ENCODE data around the gene USP20.

The USP20 gene

GRCh38 chr9:129874261-129875101 lies 39.2 kb downstream of the USP20 start:
- no peak for TF ChIP-seq CTCF (IDR thresholded peaks at IDR 0.05)

GRCh38 chr9:129875181-129875611 lies 39.9 kb downstream of the USP20 start:
- no peak for TF ChIP-seq CTCF (IDR thresholded peaks at IDR 0.05)

- no peak for TF ChIP-seq CTCF (IDR thresholded peaks at IDR 0.05)
Measured at GRCh38 chr9:129875687-129876395, 40.6 kb downstream of the USP20 start.

- no peak for TF ChIP-seq CTCF (IDR thresholded peaks at IDR 0.05)
Measured at GRCh38 chr9:129876815-129877214, 41.6 kb downstream of the USP20 start.

GRCh38 chr9:129878291-129878690 lies 43.0 kb downstream of the USP20 start:
- TF ChIP-seq CTCF (IDR thresholded peaks at IDR 0.05): no peak

GRCh38 chr9:129879103-129879699 lies 43.9 kb downstream of the USP20 start:
- no peak for TF ChIP-seq CTCF (IDR thresholded peaks at IDR 0.05)

GRCh38 chr9:129879991-129880653 lies 44.9 kb downstream of the USP20 start:
- TF ChIP-seq CTCF (IDR thresholded peaks at IDR 0.05): no peak

Measured in LNCAP (cell line).